Neural cell (in vitro differentiated cells): Measurements from ENCODE around the gene STAP2. TPM values are rescaled to one million over a fixed set of nuclear protein-coding genes. Genes with fewer than 3 reads are reported as not detected.

Experiments used
- H2AFZ ChIP-seq: fragments of 200-600, 300-800 bp; sonication (generic), shearing (Covaris generic); 2 replicates; pipeline ENCODE4 v1.6.0; 2014; ENCODE audit warnings: low read depth, mild to moderate bottlenecking, antibody characterized with exemption, low read length, moderate library complexity
- H3F3A ChIP-seq: fragments of 200-600 bp; shearing (Covaris generic); 2 replicates; pipeline ENCODE4 v1.6.1; 2016; ENCODE audit warnings: mild to moderate bottlenecking, moderate library complexity, mixed read lengths, antibody characterized with exemption, low read length; ENCODE audit not compliant: insufficient read depth, poor library complexity, severe bottlenecking
- H3K27ac ChIP-seq: fragments of 200-600, 300-800 bp; sonication (generic), shearing (Covaris generic); 2 replicates; pipeline ENCODE4 v1.5.1; 2014; ENCODE audit warnings: mild to moderate bottlenecking, low read length, moderate library complexity
- H3K27me3 ChIP-seq: fragments of 300-800, 200-600 bp; sonication (generic), shearing (Covaris generic); 2 replicates; pipeline ENCODE4 v1.6.0; 2014; ENCODE audit warnings: mild to moderate bottlenecking, low read depth, low read length, moderate library complexity; ENCODE audit not compliant: insufficient read depth
- H3K36me3 ChIP-seq: fragments of 300-800, 200-600 bp; sonication (generic), shearing (Covaris generic); 2 replicates; pipeline ENCODE4 v1.5.1; 2014; ENCODE audit warnings: mild to moderate bottlenecking, antibody characterized with exemption, low read length, moderate library complexity; ENCODE audit not compliant: insufficient read depth
- H3K4me2 ChIP-seq: fragments of 300-800, 200-600 bp; sonication (generic), shearing (Covaris generic); 2 replicates; pipeline ENCODE4 v1.6.0; 2014; ENCODE audit warnings: mild to moderate bottlenecking, low read length
- H3K4me3 ChIP-seq: fragments of 300-800, 200-600 bp; sonication (generic), shearing (Covaris generic); 2 replicates; pipeline ENCODE4 v1.5.1; 2014; ENCODE audit warnings: mild to moderate bottlenecking, low read length, moderate library complexity
- H3K79me2 ChIP-seq: fragments of 200-600 bp; shearing (Covaris generic); replicated peaks from 2 replicates; pipeline ENCODE4 v1.6.0; 2014; ENCODE audit warnings: mild to moderate bottlenecking, low read length, moderate library complexity; ENCODE audit not compliant: insufficient read depth
- H3K9ac ChIP-seq: fragments of 300-800, 200-600 bp; sonication (generic), shearing (Covaris generic); 2 replicates; pipeline ENCODE4 v1.6.1; 2016; ENCODE audit warnings: mild to moderate bottlenecking, low read length, mixed read lengths
- H3K9me2 ChIP-seq: fragments of 200-600 bp; shearing (Covaris generic); 2 replicates; pipeline ENCODE4 v1.6.1; 2016; ENCODE audit warnings: mild to moderate bottlenecking, low read length, mixed read lengths; ENCODE audit not compliant: insufficient read depth
- H3K9me3 ChIP-seq: fragments of 200-600, 300-800 bp; sonication (generic), shearing (Covaris generic); 2 replicates; pipeline ENCODE4 v1.6.1; 2016; ENCODE audit warnings: mild to moderate bottlenecking, mixed run types, low read length, moderate library complexity, mixed read lengths
- H4K20me1 ChIP-seq: fragments of 200-600 bp; shearing (Covaris generic); 2 replicates; pipeline ENCODE4 v1.6.1; 2016; ENCODE audit warnings: mild to moderate bottlenecking, mixed run types; ENCODE audit not compliant: insufficient read depth
- CTCF ChIP-seq: fragments of 450-650 bp; IDR thresholded peaks from 2 replicates; pipeline ENCODE4 v1.5.1; 2014; ENCODE audit warnings: antibody characterized with exemption, mild to moderate bottlenecking, moderate library complexity; ENCODE audit not compliant: poor library complexity, severe bottlenecking
- EP300 ChIP-seq: fragments of 450-650 bp; conservative IDR thresholded peaks from 2 replicates; pipeline ENCODE4 v1.6.1; 2014; ENCODE audit warnings: antibody characterized with exemption, mild to moderate bottlenecking, moderate library complexity; ENCODE audit not compliant: poor library complexity, severe bottlenecking
- EZH2 ChIP-seq: fragments of 200-600, 300-800 bp; shearing (Covaris generic), sonication (generic); IDR thresholded peaks from 2 replicates; pipeline ENCODE4 v1.6.1; 2014; ENCODE audit warnings: antibody characterized with exemption, low read length, borderline replicate concordance, mild to moderate bottlenecking; ENCODE audit not compliant: insufficient read depth, poor library complexity, severe bottlenecking
- MXI1 ChIP-seq: fragments of 450-650 bp; conservative IDR thresholded peaks from 2 replicates; pipeline ENCODE4 v1.6.1; 2014; ENCODE audit warnings: antibody characterized with exemption, mild to moderate bottlenecking; ENCODE audit not compliant: poor library complexity, severe bottlenecking
- POLR2AphosphoS5 ChIP-seq: IDR thresholded peaks from 2 replicates; pipeline ENCODE4 v1.6.1; 2012
- RAD21 ChIP-seq: fragments of 450-650 bp; conservative IDR thresholded peaks from 2 replicates; pipeline ENCODE4 v1.6.1; 2014; ENCODE audit warnings: antibody characterized with exemption, mild to moderate bottlenecking, moderate library complexity
- SMC3 ChIP-seq: fragments of 450-650 bp; conservative IDR thresholded peaks from 2 replicates; pipeline ENCODE4 v1.6.1; 2014; ENCODE audit warnings: antibody characterized with exemption, mild to moderate bottlenecking, moderate library complexity; ENCODE audit not compliant: poor library complexity
- TAF1 ChIP-seq: IDR thresholded peaks from 2 replicates; pipeline ENCODE4 v1.6.1; 2012; ENCODE audit warnings: low read depth
- polyA plus RNA-seq: library from polyadenylated mRNA; depleted of rRNA; stranded (reverse); fragments of >200 nt; gene quantifications from 2 replicates; pipeline ENCODE4 v1.2.3, GENCODE V29; 2014
- TF ChIP-seq, protein P1 (sequence below): IDR thresholded peaks from 2 replicates; pipeline ENCODE4 v1.6.1; 2012; ENCODE audit warnings: borderline replicate concordance

The STAP2 gene
- polyA plus RNA-seq, 1 donor from 2014 or later = 0.16 TPM

DNA sequence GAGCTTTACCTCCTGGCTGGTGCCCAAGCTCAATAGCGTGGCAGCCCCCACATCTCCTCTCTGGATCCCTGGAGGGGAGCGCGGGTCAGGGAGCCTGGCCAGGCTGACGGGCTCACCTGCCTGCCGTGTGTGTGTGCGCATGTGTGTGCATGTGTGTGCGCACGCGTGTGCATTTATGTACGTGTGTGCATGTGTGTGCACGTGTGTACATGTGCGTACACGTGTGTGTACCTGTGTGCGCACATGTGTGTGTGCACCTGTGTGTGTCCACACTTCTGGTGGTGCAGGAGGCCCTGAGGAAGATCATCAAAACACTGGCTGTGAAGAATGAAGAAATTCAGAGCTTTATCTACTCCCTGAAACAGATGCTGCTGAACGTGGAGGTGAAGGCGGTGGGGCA, 33.0 kb downstream of the STAP2 start:
- no peak overlapping the region for H3K27ac ChIP-seq
- no peaks in the 10 kb centered on the region for H3K9me3 ChIP-seq
- no peaks in the 10 kb centered on the region for H3K79me2 ChIP-seq
- H3K4me2 ChIP-seq = no peak overlapping the region
- no peaks in the 10 kb centered on the region for H3K27me3 ChIP-seq
- no peak overlapping the region for H2AFZ ChIP-seq
- TF ChIP-seq, protein P1, sequence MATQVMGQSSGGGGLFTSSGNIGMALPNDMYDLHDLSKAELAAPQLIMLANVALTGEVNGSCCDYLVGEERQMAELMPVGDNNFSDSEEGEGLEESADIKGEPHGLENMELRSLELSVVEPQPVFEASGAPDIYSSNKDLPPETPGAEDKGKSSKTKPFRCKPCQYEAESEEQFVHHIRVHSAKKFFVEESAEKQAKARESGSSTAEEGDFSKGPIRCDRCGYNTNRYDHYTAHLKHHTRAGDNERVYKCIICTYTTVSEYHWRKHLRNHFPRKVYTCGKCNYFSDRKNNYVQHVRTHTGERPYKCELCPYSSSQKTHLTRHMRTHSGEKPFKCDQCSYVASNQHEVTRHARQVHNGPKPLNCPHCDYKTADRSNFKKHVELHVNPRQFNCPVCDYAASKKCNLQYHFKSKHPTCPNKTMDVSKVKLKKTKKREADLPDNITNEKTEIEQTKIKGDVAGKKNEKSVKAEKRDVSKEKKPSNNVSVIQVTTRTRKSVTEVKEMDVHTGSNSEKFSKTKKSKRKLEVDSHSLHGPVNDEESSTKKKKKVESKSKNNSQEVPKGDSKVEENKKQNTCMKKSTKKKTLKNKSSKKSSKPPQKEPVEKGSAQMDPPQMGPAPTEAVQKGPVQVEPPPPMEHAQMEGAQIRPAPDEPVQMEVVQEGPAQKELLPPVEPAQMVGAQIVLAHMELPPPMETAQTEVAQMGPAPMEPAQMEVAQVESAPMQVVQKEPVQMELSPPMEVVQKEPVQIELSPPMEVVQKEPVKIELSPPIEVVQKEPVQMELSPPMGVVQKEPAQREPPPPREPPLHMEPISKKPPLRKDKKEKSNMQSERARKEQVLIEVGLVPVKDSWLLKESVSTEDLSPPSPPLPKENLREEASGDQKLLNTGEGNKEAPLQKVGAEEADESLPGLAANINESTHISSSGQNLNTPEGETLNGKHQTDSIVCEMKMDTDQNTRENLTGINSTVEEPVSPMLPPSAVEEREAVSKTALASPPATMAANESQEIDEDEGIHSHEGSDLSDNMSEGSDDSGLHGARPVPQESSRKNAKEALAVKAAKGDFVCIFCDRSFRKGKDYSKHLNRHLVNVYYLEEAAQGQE = no peak
- TF ChIP-seq MXI1 = no peak
- TF ChIP-seq RAD21 = no peak
- TF ChIP-seq CTCF = no peak
- no peak for TF ChIP-seq SMC3
- no peak for TF ChIP-seq POLR2AphosphoS5
- TF ChIP-seq TAF1 = no peak
- no peak for TF ChIP-seq EZH2
- TF ChIP-seq EP300 = no peak
- H3K4me3 ChIP-seq = peak overlapping the region; percentile 69
- no peaks in the 10 kb centered on the region for H3F3A ChIP-seq
- H4K20me1 ChIP-seq = no peaks in the 10 kb centered on the region
- no peaks in the 10 kb centered on the region for H3K9me2 ChIP-seq
- peak overlapping the region; percentile 69 for H3K9ac ChIP-seq
- peaks cover 5% of the 10 kb centered on the region for H3K36me3 ChIP-seq

DNA sequence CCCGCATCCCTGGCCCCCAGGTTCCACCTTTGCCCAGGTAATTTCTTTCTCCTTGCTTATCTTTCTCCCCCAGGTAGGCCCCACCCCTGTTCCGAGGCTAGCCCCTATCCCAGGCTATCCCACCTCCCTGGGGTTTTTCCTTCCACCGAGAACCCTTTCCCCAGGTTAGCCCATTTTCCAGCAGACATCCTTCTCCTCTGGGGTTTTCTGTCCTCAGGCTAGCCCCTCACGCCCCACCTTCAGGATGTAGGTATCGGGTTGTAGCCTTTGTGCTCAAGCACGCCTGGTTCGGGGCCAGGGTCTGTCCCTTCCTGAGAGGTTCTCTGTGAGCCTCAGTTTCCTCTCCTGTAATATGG, 33.4 kb downstream of the STAP2 start:
- H3F3A ChIP-seq = no peaks in the 10 kb centered on the region
- H3K79me2 ChIP-seq = no peaks in the 10 kb centered on the region
- peak overlapping the region; percentile 69 for H3K9ac ChIP-seq
- no peak overlapping the region for H2AFZ ChIP-seq
- H3K36me3 ChIP-seq = peaks cover 1% of the 10 kb centered on the region
- no peaks in the 10 kb centered on the region for H4K20me1 ChIP-seq
- H3K27ac ChIP-seq = no peak overlapping the region
- H3K27me3 ChIP-seq = no peaks in the 10 kb centered on the region
- peak overlapping the region; percentile 69 for H3K4me3 ChIP-seq
- no peaks in the 10 kb centered on the region for H3K9me2 ChIP-seq
- H3K9me3 ChIP-seq = no peaks in the 10 kb centered on the region
- H3K4me2 ChIP-seq = no peak overlapping the region
- TF ChIP-seq, protein P1 = no peak
- TF ChIP-seq POLR2AphosphoS5 (no peak), RAD21 (no peak), MXI1 (no peak), CTCF (no peak), EP300 (no peak), SMC3 (no peak), TAF1 (no peak), EZH2 (no peak)
